Heart left ventricle (tissue), 13 donors: ENCODE measurements around the gene SEC14L5.

Source experiments
- POLR2A ChIP-seq, 2 donors: fragments of 450-650 bp; IDR thresholded peaks; one replicate each; pipeline ENCODE4 v1.6.1; 2017; ENCODE audit warnings: antibody characterized with exemption in 2 of 2, mild to moderate bottlenecking in 2 of 2, moderate library complexity in 2 of 2
- TF ChIP-seq, protein P1 (sequence below), 12 donors: fragments of 200-600 bp; sonication (generic) in 4 of 12; IDR thresholded peaks; one replicate each; pipeline versions ENCODE4 v1.5.0 to v1.8.0; 2018 to 2022; ENCODE audit warnings: antibody characterized with exemption in 12 of 12, mild to moderate bottlenecking in 5 of 12
- donor health status: ischemic (EF 13 %, LVEDD 7.1; RV severe dilation, severe dysfunction).
- donor health status: DM: no; HTN: yes; CAD: no.
- donor health status: DM: no; HTN: no; CAD: no.
- donor health status: ischemic (EF 25% LVEDD 6.9; RV normal size, moderate dysfunction).
- donor health status: ischemic (EF 25% LVEDD 5.7; RV mildly dilated, moderate dysfunction).
- donor health status: ischemic (EF 35%, LVEDD 5.7; RV mildly dilated, moderate dysfunction).
- donor health status: nonischemic (EF 11% LVEDD 7.7; RV severe dilation, severe dysfunction).
- donor health status: DM: yes; HTN: yes; CAD: no.
- donor health status: PGD.
- donor health status: ischemic (EF 29% LVEDD 5.4; RV normal size, mild dysfunction).
- donor health status: nonischemic (EF 23%, LVEDD 6.1; RV moderate dilation, normal function).

DNA sequence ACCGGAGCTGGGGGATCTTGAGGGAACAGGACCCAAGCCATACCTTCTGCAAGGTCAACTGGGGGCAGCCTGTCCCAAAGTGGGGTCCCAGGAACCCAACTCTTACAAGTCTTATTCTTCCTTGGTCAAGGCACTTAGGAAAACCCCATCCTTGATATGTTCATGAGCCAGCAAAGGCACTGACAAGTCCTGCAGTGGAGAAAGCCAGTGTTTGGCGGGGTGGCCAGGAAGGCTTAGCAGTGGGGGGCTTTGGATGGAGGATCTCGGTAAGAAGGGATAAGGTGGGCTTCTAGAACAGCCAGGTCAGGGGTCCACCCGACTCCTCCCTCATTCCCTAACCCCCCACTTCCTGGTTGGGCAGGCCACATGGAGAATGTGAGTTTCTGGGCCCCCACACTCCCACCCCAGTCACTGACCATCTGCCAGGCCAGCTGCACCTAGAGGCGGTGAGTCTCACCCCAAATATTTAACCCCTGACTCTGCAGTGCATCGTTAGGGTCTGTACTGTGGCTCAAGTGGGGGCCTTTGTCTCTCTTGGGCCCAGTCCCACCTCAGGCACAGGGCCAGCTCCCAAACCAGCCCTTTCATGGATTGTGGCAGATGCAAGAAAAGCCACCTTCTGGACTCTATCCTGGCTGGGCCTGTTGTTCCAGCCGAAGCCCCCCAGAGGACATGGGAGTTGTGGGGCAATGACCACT lies 43.5 kb upstream of the SEC14L5 start:
- TF ChIP-seq, protein P1, sequence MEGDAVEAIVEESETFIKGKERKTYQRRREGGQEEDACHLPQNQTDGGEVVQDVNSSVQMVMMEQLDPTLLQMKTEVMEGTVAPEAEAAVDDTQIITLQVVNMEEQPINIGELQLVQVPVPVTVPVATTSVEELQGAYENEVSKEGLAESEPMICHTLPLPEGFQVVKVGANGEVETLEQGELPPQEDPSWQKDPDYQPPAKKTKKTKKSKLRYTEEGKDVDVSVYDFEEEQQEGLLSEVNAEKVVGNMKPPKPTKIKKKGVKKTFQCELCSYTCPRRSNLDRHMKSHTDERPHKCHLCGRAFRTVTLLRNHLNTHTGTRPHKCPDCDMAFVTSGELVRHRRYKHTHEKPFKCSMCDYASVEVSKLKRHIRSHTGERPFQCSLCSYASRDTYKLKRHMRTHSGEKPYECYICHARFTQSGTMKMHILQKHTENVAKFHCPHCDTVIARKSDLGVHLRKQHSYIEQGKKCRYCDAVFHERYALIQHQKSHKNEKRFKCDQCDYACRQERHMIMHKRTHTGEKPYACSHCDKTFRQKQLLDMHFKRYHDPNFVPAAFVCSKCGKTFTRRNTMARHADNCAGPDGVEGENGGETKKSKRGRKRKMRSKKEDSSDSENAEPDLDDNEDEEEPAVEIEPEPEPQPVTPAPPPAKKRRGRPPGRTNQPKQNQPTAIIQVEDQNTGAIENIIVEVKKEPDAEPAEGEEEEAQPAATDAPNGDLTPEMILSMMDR (IDR thresholded peaks at IDR 0.05), result no peak
- no peak for TF ChIP-seq POLR2A (IDR thresholded peaks at IDR 0.05)
